Measurements from ENCODE around the gene OR10H4. TPM values are rescaled to one million over a fixed set of nuclear protein-coding genes. Genes with fewer than 3 reads are reported as not detected.
"Not testable (repeated sequence)": the region's sequence is repeated elsewhere in the genome, so short reads cannot be mapped to it uniquely, and the experiment has no call there.

Gene OR10H4
- total RNA-seq = not detected in 2 replicates
- polyA plus RNA-seq = not detected in 2 replicates
- not detected in 2 replicates for polyA plus RNA-seq (2012)
- not detected in 2 replicates for polyA minus RNA-seq (ENCODE audit: low replicate concordance)

GRCh38 chr19:15948223-15949058 lies at the start of gene OR10H4:
Gene OR10H4, plus strand, starts transcription at chr19:15949008. Its CDS starts 0 bp downstream, at chr19:15949008.
- Histone ChIP-seq H3K9ac (ENCODE audit: insufficient read depth, low read length) (no peak within 1 kb of the TSS), H3K4me1 (ENCODE audit: control insufficient read depth, extremely low read depth, insufficient read depth, low read length) (no peaks in the 10 kb centered on the region), H2AFZ (ENCODE audit: low read length) (no peak within 1 kb of the TSS), H3K9me3 (ENCODE audit: control insufficient read depth, insufficient read depth, low read depth, low read length) (no peaks in the 10 kb centered on the region), H4K20me1 (ENCODE audit: control insufficient read depth, extremely low read depth, insufficient read depth, low read length) (no peaks in the 10 kb centered on the region), H3K27ac (ENCODE audit: insufficient read depth, low read length) (no peak within 1 kb of the TSS), H3K27me3 (ENCODE audit: control insufficient read depth, insufficient read depth, low read length) (no peaks in the 10 kb centered on the region), H3K79me2 (ENCODE audit: control insufficient read depth, insufficient read depth, low read length) (no peaks in the 10 kb centered on the region), H3K4me3 (replicated peaks in 1 of 4; ENCODE audit: control extremely low read depth in 1 of 4, insufficient read depth in 1 of 4, low read depth in 3 of 4, low read length in 4 of 4) (no peak within 1 kb of the TSS), H3K36me3 (ENCODE audit: control insufficient read depth, insufficient read depth, low read length) (no peaks in the 10 kb centered on the region), H3K4me2 (ENCODE audit: extremely low read depth, insufficient read depth, low read length) (no peak within 1 kb of the TSS)
- no peak for TF ChIP-seq CTCF (conservative IDR thresholded peaks at IDR 0.05 in 1 of 2, IDR thresholded peaks at IDR 0.05 in 1 of 2; ENCODE audit: low read depth in 1 of 2, low read length in 2 of 2)
- TF ChIP-seq EZH2 (IDR thresholded peaks at IDR 0.05; ENCODE audit: low read length, missing control alignments) = no peak
- DNase-seq (ENCODE audit: low read depth in 2 of 2) = no peak

GRCh38 chr19:15899561-15899960 lies 49.2 kb upstream of the OR10H4 start:
- not testable (repeated sequence) for H4K20me1 ChIP-seq (ENCODE audit: control insufficient read depth, extremely low read depth, insufficient read depth, low read length); H3K4me3 ChIP-seq (replicated peaks in 1 of 4; ENCODE audit: control extremely low read depth in 1 of 4, insufficient read depth in 1 of 4, low read depth in 3 of 4, low read length in 4 of 4); H3K36me3 ChIP-seq (ENCODE audit: control insufficient read depth, insufficient read depth, low read length)

GRCh38 chr19:15900032-15900431 lies 48.8 kb upstream of the OR10H4 start:
- not testable (repeated sequence) for H2AFZ ChIP-seq (ENCODE audit: low read length); H3K4me2 ChIP-seq (ENCODE audit: extremely low read depth, insufficient read depth, low read length); H4K20me1 ChIP-seq (ENCODE audit: control insufficient read depth, extremely low read depth, insufficient read depth, low read length); H3K27ac ChIP-seq (ENCODE audit: insufficient read depth, low read length); DNase-seq (ENCODE audit: low read depth in 2 of 2); H3K36me3 ChIP-seq (ENCODE audit: control insufficient read depth, insufficient read depth, low read length); H3K79me2 ChIP-seq (ENCODE audit: control insufficient read depth, insufficient read depth, low read length); H3K4me3 ChIP-seq (replicated peaks in 1 of 4; ENCODE audit: control extremely low read depth in 1 of 4, insufficient read depth in 1 of 4, low read depth in 3 of 4, low read length in 4 of 4); H3K27me3 ChIP-seq (ENCODE audit: control insufficient read depth, insufficient read depth, low read length); H3K4me1 ChIP-seq (ENCODE audit: control insufficient read depth, extremely low read depth, insufficient read depth, low read length); H3K9ac ChIP-seq (ENCODE audit: insufficient read depth, low read length); H3K9me3 ChIP-seq (ENCODE audit: control insufficient read depth, insufficient read depth, low read depth, low read length)

More at GRCh38 chr19:15899561-15899960, 49.2 kb upstream of the OR10H4 start:
- not testable (repeated sequence) for H3K4me2 ChIP-seq (ENCODE audit: extremely low read depth, insufficient read depth, low read length); H3K27ac ChIP-seq (ENCODE audit: insufficient read depth, low read length); H3K9ac ChIP-seq (ENCODE audit: insufficient read depth, low read length); H3K27me3 ChIP-seq (ENCODE audit: control insufficient read depth, insufficient read depth, low read length); H2AFZ ChIP-seq (ENCODE audit: low read length); DNase-seq (ENCODE audit: low read depth in 2 of 2); H3K9me3 ChIP-seq (ENCODE audit: control insufficient read depth, insufficient read depth, low read depth, low read length); H3K4me1 ChIP-seq (ENCODE audit: control insufficient read depth, extremely low read depth, insufficient read depth, low read length); H3K79me2 ChIP-seq (ENCODE audit: control insufficient read depth, insufficient read depth, low read length)

GRCh38 chr19:15900504-15900903 lies 48.3 kb upstream of the OR10H4 start:
- Histone ChIP-seq H3K4me2 (ENCODE audit: extremely low read depth, insufficient read depth, low read length) (no peak overlapping the region), H3K27me3 (ENCODE audit: control insufficient read depth, insufficient read depth, low read length) (no peaks in the 10 kb centered on the region), H3K27ac (ENCODE audit: insufficient read depth, low read length) (no peak overlapping the region), H2AFZ (ENCODE audit: low read length) (no peak overlapping the region), H3K9me3 (ENCODE audit: control insufficient read depth, insufficient read depth, low read depth, low read length) (no peaks in the 10 kb centered on the region), H4K20me1 (ENCODE audit: control insufficient read depth, extremely low read depth, insufficient read depth, low read length) (no peaks in the 10 kb centered on the region), H3K9ac (ENCODE audit: insufficient read depth, low read length) (no peak overlapping the region), H3K4me3 (replicated peaks in 1 of 4; ENCODE audit: control extremely low read depth in 1 of 4, insufficient read depth in 1 of 4, low read depth in 3 of 4, low read length in 4 of 4) (no peak overlapping the region), H3K79me2 (ENCODE audit: control insufficient read depth, insufficient read depth, low read length) (no peaks in the 10 kb centered on the region), H3K36me3 (ENCODE audit: control insufficient read depth, insufficient read depth, low read length) (no peaks in the 10 kb centered on the region), H3K4me1 (ENCODE audit: control insufficient read depth, extremely low read depth, insufficient read depth, low read length) (no peaks in the 10 kb centered on the region)
- no peak for TF ChIP-seq CTCF (conservative IDR thresholded peaks at IDR 0.05 in 1 of 2, IDR thresholded peaks at IDR 0.05 in 1 of 2; ENCODE audit: low read depth in 1 of 2, low read length in 2 of 2)
- TF ChIP-seq EZH2 (IDR thresholded peaks at IDR 0.05; ENCODE audit: low read length, missing control alignments) = no peak
- no peak for DNase-seq (ENCODE audit: low read depth in 2 of 2)
